Activated naive CD4-positive, alpha-beta T cell treated with anti-CD3 and anti-CD28 coated beads, Interleukin-2, amount 50 U/mL, for 24 hours (primary cell): ENCODE data around the gene FURIN.
"Not testable (repeated sequence)": the region's sequence is repeated elsewhere in the genome, so short reads cannot be mapped to it uniquely, and the experiment has no call there.

Source experiments
- H3K27ac Mint-ChIP-seq: one replicate; pipeline ENCODE4 v1.8.0; 2021; ENCODE audit warnings: mild to moderate bottlenecking, mixed read lengths
- H3K27me3 Mint-ChIP-seq: one replicate; pipeline ENCODE4 v1.8.0; 2021; ENCODE audit warnings: mixed read lengths
- H3K36me3 Mint-ChIP-seq: one replicate; pipeline ENCODE4 v1.8.0; 2021; ENCODE audit warnings: mixed read lengths
- H3K4me1 Mint-ChIP-seq: one replicate; pipeline ENCODE4 v1.8.0; 2021; ENCODE audit warnings: mixed read lengths
- H3K4me3 Mint-ChIP-seq: one replicate; pipeline ENCODE4 v1.8.0; 2021; ENCODE audit warnings: mild to moderate bottlenecking, mixed read lengths
- H3K9me3 Mint-ChIP-seq: one replicate; pipeline ENCODE4 v1.8.0; 2021; ENCODE audit warnings: mixed read lengths

Gene FURIN

DNA sequence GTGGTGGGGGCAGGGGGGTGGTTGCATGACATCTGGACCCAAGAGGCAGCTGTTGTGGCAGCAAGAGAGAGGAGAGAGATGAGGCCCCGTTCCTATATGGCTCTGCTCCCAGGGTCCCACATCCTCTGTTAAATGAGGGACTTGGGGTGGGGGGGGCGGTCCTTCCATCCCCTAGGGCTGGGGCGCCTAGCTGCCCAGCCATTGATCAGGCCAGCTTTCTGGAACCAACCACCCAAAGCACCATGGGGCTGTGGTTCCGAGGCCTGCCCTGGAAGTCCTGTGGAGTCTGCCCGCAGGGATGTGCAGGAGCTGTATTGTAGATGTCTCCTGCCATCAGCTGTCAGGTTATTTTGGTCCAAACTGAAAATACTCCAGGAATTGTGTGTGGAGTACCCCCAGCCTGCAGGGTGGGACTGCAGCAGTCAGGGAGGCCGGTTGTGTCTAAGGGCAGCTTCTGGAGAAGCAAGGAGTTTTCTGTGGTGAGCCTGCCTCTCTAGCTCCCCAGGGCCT lies 5.2 kb downstream of the FURIN start:
- H3K4me1 Mint-ChIP-seq = peaks cover 44% of the 10 kb centered on the region
- H3K27me3 Mint-ChIP-seq = no peaks in the 10 kb centered on the region
- no peak overlapping the region for H3K27ac Mint-ChIP-seq
- no peaks in the 10 kb centered on the region for H3K9me3 Mint-ChIP-seq
- H3K36me3 Mint-ChIP-seq = peaks cover 1% of the 10 kb centered on the region
- H3K4me3 Mint-ChIP-seq = peak overlapping the region; percentile 88

DNA sequence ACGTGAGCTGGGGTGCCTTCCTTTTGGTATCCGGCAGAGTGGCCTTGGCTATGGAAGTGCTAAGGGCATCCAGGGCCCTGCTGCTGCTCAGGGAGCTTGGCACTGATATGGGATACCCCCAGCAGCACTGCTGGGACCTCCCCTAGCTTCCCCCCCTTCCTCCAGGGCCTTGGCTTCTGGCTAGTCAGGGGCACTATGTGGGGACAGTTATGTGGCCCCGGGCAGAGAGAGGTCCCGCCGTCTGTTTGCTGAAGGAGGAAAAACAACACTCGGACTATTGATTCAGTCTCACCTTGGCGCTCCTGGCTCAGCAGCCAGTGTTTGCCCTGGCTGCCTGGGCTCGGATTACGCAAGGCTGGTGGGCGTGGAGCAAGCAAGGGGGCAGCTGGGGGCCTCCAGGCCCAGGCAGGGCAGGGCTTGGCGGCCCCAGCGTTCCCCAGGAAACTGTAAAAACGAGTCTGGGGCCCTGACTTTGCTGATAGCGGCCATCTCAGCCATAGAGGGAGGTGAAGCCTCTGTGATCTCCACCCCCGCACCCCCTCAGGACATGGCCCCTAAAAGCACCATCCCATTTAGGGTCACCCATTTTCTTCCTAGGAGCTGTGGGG lies 5.7 kb downstream of the FURIN start:
- H3K27me3 Mint-ChIP-seq = no peaks in the 10 kb centered on the region
- peaks cover 38% of the 10 kb centered on the region for H3K4me1 Mint-ChIP-seq
- H3K27ac Mint-ChIP-seq = no peak overlapping the region
- H3K9me3 Mint-ChIP-seq = no peaks in the 10 kb centered on the region
- H3K4me3 Mint-ChIP-seq = peak overlapping the region; percentile 36
- peaks cover 1% of the 10 kb centered on the region for H3K36me3 Mint-ChIP-seq

DNA sequence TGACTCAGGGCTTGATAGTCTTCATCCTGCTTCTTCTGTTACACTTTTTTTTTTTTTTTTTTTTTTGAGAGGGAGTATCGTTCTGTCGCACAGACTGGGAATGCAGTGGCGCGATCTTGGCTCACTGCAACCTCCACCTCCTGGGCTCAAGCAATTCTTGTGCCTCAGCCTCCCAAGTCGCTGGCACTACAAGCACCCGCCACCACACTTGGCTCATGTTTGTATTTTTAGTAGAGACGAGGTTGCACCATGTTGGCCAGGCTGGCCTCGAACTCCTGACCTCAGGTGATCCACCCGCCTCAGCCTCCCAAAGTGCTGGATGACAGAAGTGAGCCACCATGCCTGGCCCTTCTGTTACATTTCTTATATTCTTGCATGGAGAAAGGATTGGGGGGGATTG lies 6.6 kb downstream of the FURIN start:
- H3K36me3 Mint-ChIP-seq, H3K27me3 Mint-ChIP-seq, H3K9me3 Mint-ChIP-seq, H3K4me3 Mint-ChIP-seq: not testable (repeated sequence)
- peaks cover 30% of the 10 kb centered on the region for H3K4me1 Mint-ChIP-seq
- H3K27ac Mint-ChIP-seq = peak overlapping the region; percentile 77

DNA sequence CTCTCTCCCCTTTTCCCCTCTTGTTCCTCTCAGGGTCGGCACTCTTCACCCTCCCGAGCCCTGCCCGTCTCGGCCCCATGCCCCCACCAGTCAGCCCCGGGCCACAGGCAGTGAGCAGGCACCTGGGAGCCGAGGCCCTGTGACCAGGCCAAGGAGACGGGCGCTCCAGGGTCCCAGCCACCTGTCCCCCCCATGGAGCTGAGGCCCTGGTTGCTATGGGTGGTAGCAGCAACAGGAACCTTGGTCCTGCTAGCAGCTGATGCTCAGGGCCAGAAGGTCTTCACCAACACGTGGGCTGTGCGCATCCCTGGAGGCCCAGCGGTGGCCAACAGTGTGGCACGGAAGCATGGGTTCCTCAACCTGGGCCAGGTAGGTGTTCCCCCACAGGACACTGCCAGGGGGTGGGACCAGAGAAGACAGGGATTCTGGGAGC lies 7.2 kb downstream of the FURIN start:
- Mint-ChIP-seq H3K4me3 (no peak overlapping the region), H3K4me1 (peaks cover 24% of the 10 kb centered on the region), H3K27ac (no peak overlapping the region), H3K27me3 (no peaks in the 10 kb centered on the region), H3K9me3 (no peaks in the 10 kb centered on the region), H3K36me3 (peaks cover 6% of the 10 kb centered on the region)

DNA sequence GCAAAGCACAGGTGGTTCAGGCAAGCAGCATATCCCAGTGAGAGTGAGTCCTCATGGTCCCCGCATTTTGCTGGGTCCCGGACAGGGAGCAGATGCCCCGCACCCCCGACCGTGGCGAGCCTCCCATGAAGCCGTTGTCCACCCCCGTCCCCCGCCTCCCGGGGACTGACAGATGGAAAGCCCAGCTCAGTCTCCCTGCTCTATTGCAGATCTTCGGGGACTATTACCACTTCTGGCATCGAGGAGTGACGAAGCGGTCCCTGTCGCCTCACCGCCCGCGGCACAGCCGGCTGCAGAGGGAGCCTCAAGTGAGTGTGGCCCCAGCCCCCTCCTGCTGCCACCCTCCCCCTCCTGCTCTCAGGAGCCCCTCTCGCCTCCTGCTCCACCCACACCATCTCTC lies 7.7 kb downstream of the FURIN start:
- Mint-ChIP-seq H3K27me3 (no peaks in the 10 kb centered on the region), H3K36me3 (peaks cover 6% of the 10 kb centered on the region), H3K4me3 (no peak overlapping the region), H3K27ac (no peak overlapping the region), H3K4me1 (peaks cover 20% of the 10 kb centered on the region), H3K9me3 (no peaks in the 10 kb centered on the region)

- Mint-ChIP-seq H3K27me3 (no peaks in the 10 kb centered on the region), H3K27ac (no peak overlapping the region), H3K9me3 (no peaks in the 10 kb centered on the region), H3K4me3 (no peak overlapping the region), H3K4me1 (peaks cover 20% of the 10 kb centered on the region), H3K36me3 (peaks cover 6% of the 10 kb centered on the region)
Measured at GRCh38 chr15:90876512-90877170, 8.3 kb downstream of the FURIN start.

DNA sequence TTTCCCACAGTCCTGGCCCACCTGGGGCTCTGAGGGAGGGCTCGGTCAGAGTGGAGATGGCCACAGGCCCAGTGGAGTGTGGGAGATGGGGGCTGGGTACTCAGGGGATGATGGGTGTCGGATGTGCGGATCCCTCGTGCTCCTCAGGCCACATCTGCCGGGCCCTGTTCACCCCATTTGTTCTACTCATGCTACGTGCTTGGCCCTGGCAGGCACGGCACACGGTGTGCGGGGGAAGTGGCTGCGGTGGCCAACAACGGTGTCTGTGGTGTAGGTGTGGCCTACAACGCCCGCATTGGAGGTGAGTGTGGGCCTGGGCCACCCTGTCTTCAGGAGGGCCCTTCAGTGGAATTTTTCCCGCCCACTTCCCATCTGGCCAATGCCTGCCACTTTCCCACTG lies 8.9 kb downstream of the FURIN start:
- H3K4me1 Mint-ChIP-seq = peaks cover 18% of the 10 kb centered on the region

DNA sequence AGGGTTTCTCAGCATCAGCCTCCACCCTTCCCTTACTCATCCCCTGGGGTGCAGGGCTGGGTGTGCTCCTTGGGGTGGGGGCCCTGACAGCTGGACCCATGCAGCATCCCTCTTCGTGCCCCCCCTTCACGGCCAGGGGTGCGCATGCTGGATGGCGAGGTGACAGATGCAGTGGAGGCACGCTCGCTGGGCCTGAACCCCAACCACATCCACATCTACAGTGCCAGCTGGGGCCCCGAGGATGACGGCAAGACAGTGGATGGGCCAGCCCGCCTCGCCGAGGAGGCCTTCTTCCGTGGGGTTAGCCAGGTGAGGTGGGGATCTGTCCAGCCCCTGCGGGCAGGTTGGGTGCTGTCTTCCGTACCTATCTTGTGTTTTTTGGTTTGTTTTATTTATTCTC lies 9.6 kb downstream of the FURIN start:
- H3K36me3 Mint-ChIP-seq = peaks cover 8% of the 10 kb centered on the region
- no peak overlapping the region for H3K27ac Mint-ChIP-seq

More for the DNA sequence above, 8.9 kb downstream of the FURIN start:
- Mint-ChIP-seq H3K4me3 (no peak overlapping the region), H3K27me3 (no peaks in the 10 kb centered on the region), H3K36me3 (peaks cover 6% of the 10 kb centered on the region), H3K27ac (no peak overlapping the region), H3K9me3 (no peaks in the 10 kb centered on the region)

GRCh38 chr15:90878660-90879059 lies 10.3 kb downstream of the FURIN start:
- Mint-ChIP-seq H3K9me3 (no peaks in the 10 kb centered on the region), H3K27ac (no peak overlapping the region), H3K36me3 (peaks cover 8% of the 10 kb centered on the region), H3K4me3 (no peak overlapping the region), H3K4me1 (peaks cover 10% of the 10 kb centered on the region), H3K27me3 (no peaks in the 10 kb centered on the region)

More for the DNA sequence above, 9.6 kb downstream of the FURIN start:
- Mint-ChIP-seq H3K4me3 (no peak overlapping the region), H3K4me1 (peaks cover 14% of the 10 kb centered on the region), H3K27me3 (no peaks in the 10 kb centered on the region), H3K9me3 (no peaks in the 10 kb centered on the region)

DNA sequence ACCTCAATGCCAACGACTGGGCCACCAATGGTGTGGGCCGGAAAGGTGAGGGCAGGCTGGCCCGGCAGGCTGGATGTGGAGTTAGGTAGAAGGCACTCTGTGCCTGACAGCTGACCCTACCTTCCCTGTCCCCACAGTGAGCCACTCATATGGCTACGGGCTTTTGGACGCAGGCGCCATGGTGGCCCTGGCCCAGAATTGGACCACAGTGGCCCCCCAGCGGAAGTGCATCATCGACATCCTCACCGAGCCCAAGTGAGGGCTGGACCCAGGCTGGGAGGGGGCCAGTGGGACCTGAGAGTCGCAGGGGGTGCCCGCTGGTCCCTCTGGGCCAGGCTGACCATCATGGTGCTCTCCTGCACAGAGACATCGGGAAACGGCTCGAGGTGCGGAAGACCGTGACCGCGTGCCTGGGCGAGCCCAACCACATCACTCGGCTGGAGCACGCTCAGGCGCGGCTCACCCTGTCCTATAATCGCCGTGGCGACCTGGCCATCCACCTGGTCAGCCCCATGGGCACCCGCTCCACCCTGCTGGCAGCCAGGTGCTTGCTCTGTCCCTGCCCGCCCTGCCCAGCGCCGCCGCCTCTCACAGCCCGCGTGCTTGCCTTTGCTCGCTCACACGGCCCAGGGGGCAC lies 11.5 kb downstream of the FURIN start:
- H3K4me3 Mint-ChIP-seq = no peak overlapping the region
- peaks cover under 1% of the 10 kb centered on the region for H3K27me3 Mint-ChIP-seq
- H3K9me3 Mint-ChIP-seq = no peaks in the 10 kb centered on the region
- peaks cover 8% of the 10 kb centered on the region for H3K36me3 Mint-ChIP-seq
- H3K27ac Mint-ChIP-seq = no peak overlapping the region
- H3K4me1 Mint-ChIP-seq = peaks cover 1% of the 10 kb centered on the region

GRCh38 chr15:90880381-90881145 lies 12.2 kb downstream of the FURIN start:
- no peak overlapping the region for H3K27ac Mint-ChIP-seq
- peaks cover 8% of the 10 kb centered on the region for H3K4me1 Mint-ChIP-seq
- peaks cover 8% of the 10 kb centered on the region for H3K36me3 Mint-ChIP-seq

DNA sequence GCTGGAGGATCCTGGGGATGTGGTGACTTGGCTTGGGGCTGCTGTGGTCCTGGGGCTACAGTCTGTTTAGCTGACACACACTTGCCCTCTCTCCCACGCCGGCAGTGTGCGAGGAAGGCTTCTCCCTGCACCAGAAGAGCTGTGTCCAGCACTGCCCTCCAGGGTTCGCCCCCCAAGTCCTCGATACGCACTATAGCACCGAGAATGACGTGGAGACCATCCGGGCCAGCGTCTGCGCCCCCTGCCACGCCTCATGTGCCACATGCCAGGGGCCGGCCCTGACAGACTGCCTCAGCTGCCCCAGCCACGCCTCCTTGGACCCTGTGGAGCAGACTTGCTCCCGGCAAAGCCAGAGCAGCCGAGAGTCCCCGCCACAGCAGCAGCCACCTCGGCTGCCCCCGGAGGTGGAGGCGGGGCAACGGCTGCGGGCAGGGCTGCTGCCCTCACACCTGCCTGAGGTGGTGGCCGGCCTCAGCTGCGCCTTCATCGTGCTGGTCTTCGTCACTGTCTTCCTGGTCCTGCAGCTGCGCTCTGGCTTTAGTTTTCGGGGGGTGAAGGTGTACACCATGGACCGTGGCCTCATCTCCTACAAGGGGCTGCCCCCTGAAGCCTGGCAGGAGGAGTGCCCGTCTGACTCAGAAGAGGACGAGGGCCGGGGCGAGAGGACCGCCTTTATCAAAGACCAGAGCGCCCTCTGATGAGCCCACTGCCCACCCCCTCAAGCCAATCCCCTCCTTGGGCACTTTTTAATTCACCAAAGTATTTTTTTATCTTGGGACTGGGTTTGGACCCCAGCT lies 13.0 kb downstream of the FURIN start:
- H3K4me3 Mint-ChIP-seq = no peak overlapping the region

More at GRCh38 chr15:90880381-90881145, 12.2 kb downstream of the FURIN start:
- Mint-ChIP-seq H3K9me3 (no peaks in the 10 kb centered on the region), H3K27me3 (peaks cover 3% of the 10 kb centered on the region), H3K4me3 (no peak overlapping the region)

DNA sequence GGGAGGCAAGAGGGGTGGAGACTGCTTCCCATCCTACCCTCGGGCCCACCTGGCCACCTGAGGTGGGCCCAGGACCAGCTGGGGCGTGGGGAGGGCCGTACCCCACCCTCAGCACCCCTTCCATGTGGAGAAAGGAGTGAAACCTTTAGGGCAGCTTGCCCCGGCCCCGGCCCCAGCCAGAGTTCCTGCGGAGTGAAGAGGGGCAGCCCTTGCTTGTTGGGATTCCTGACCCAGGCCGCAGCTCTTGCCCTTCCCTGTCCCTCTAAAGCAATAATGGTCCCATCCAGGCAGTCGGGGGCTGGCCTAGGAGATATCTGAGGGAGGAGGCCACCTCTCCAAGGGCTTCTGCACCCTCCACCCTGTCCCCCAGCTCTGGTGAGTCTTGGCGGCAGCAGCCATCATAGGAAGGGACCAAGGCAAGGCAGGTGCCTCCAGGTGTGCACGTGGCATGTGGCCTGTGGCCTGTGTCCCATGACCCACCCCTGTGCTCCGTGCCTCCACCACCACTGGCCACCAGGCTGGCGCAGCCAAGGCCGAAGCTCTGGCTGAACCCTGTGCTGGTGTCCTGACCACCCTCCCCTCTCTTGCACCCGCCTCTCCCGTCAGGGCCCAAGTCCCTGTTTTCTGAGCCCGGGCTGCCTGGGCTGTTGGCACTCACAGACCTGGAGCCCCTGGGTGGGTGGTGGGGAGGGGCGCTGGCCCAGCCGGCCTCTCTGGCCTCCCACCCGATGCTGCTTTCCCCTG lies 13.8 kb downstream of the FURIN start:
- Mint-ChIP-seq H3K27ac (no peak overlapping the region), H3K4me1 (peaks cover 12% of the 10 kb centered on the region)

More for the DNA sequence above, 13.0 kb downstream of the FURIN start:
- H3K4me1 Mint-ChIP-seq = peaks cover 12% of the 10 kb centered on the region
- peaks cover 8% of the 10 kb centered on the region for H3K36me3 Mint-ChIP-seq
- H3K9me3 Mint-ChIP-seq = no peaks in the 10 kb centered on the region
- H3K27me3 Mint-ChIP-seq = peaks cover 3% of the 10 kb centered on the region
- H3K27ac Mint-ChIP-seq = no peak overlapping the region

DNA sequence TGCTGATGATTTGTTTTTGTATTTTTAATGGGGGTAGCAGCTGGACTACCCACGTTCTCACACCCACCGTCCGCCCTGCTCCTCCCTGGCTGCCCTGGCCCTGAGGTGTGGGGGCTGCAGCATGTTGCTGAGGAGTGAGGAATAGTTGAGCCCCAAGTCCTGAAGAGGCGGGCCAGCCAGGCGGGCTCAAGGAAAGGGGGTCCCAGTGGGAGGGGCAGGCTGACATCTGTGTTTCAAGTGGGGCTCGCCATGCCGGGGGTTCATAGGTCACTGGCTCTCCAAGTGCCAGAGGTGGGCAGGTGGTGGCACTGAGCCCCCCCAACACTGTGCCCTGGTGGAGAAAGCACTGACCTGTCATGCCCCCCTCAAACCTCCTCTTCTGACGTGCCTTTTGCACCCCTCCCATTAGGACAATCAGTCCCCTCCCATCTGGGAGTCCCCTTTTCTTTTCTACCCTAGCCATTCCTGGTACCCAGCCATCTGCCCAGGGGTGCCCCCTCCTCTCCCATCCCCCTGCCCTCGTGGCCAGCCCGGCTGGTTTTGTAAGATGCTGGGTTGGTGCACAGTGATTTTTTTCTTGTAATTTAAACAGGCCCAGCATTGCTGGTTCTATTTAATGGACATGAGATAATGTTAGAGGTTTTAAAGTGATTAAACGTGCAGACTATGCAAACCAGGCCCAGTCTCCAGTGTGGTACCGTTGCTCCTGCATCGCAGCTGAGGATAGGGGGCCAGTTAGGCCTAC lies 14.6 kb downstream of the FURIN start:
- Mint-ChIP-seq H3K36me3 (peaks cover 8% of the 10 kb centered on the region), H3K27me3 (peaks cover 3% of the 10 kb centered on the region), H3K4me3 (no peak overlapping the region), H3K4me1 (peaks cover 12% of the 10 kb centered on the region), H3K9me3 (no peaks in the 10 kb centered on the region), H3K27ac (no peak overlapping the region)

More for the DNA sequence above, 13.8 kb downstream of the FURIN start:
- Mint-ChIP-seq H3K9me3 (no peaks in the 10 kb centered on the region), H3K4me3 (no peak overlapping the region), H3K36me3 (peaks cover 8% of the 10 kb centered on the region), H3K27me3 (peaks cover 3% of the 10 kb centered on the region)
